Glutamatergic neuron (in vitro differentiated cells): Measurements from ENCODE around the gene TAS2R19. TPM values are rescaled to one million over a fixed set of nuclear protein-coding genes. Genes with fewer than 3 reads are reported as not detected.
"Not testable (repeated sequence)": the region's sequence is repeated elsewhere in the genome, so short reads cannot be mapped to it uniquely, and the experiment has no call there.

Source experiments
- DNase-seq: peaks from one replicate; pipeline ENCODE4 v3.0.0; 2022
- H3K27ac Mint-ChIP-seq: one replicate; pipeline ENCODE4 v1.8.0; 2020; ENCODE audit warnings: mild to moderate bottlenecking, mixed read lengths, inconsistent platforms; ENCODE audit not compliant: unreplicated experiment
- H3K27me3 Mint-ChIP-seq: one replicate; pipeline ENCODE4 v1.8.0; 2020; ENCODE audit warnings: mild to moderate bottlenecking, moderate library complexity, mixed read lengths, inconsistent platforms; ENCODE audit not compliant: unreplicated experiment
- H3K36me3 Mint-ChIP-seq: one replicate; pipeline ENCODE4 v1.8.0; 2020; ENCODE audit warnings: mild to moderate bottlenecking, mixed read lengths, inconsistent platforms; ENCODE audit not compliant: unreplicated experiment
- H3K4me1 Mint-ChIP-seq: one replicate; pipeline ENCODE4 v1.8.0; 2020; ENCODE audit warnings: mild to moderate bottlenecking, low read depth, mixed read lengths, inconsistent platforms; ENCODE audit not compliant: unreplicated experiment
- H3K4me3 Mint-ChIP-seq: one replicate; pipeline ENCODE4 v1.8.0; 2020; ENCODE audit warnings: mild to moderate bottlenecking, mixed read lengths, inconsistent platforms; ENCODE audit not compliant: unreplicated experiment
- H3K9me3 Mint-ChIP-seq: one replicate; pipeline ENCODE4 v1.8.0; 2020; ENCODE audit warnings: mild to moderate bottlenecking, moderate library complexity, mixed read lengths, inconsistent platforms; ENCODE audit not compliant: unreplicated experiment
- total RNA-seq: library from RNA; stranded (reverse); fragmentation: NEBNext Ultra II Directional; extraction: Animal tissue kit (Norgen Biotek cat#: 25700); gene quantifications from one replicate; pipeline ENCODE4 v1.2.1, GENCODE V29; 2021; ENCODE audit not compliant: unreplicated experiment
- TF ChIP-seq, protein P1 (sequence below): fragments of 200-600 bp; sonication (generic); IDR thresholded peaks from one replicate; pipeline ENCODE4 v1.5.0; 2021; ENCODE audit not compliant: partially characterized antibody, unreplicated experiment

TAS2R19 gene
- total RNA-seq, 1 donor from 2014 or later: 7.9 TPM

DNA sequence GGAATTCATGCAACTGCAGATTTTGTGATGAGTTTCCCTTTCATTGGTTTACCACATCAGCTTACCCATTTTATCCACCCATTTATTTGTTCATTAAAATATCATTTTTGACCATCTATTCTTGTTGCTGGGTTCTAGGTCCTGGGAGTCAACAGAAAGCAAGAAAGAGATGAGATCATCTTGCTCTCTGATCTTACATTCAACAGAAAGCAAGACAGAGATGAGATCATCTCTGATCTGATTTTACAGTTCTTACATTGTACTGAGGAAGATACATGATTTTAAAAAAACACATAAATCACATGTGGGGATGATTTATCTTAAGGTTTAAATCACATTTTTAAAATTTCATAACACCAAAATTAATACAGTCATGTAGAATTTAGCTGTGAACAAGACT lies 37.4 kb upstream of the TAS2R19 start:
- H3K4me1 Mint-ChIP-seq: peaks cover 8% of the 10 kb centered on the region
- no peak overlapping the region for H3K4me3 Mint-ChIP-seq
- H3K27me3 Mint-ChIP-seq: no peaks in the 10 kb centered on the region
- no peak for DNase-seq
- TF ChIP-seq, protein P1, sequence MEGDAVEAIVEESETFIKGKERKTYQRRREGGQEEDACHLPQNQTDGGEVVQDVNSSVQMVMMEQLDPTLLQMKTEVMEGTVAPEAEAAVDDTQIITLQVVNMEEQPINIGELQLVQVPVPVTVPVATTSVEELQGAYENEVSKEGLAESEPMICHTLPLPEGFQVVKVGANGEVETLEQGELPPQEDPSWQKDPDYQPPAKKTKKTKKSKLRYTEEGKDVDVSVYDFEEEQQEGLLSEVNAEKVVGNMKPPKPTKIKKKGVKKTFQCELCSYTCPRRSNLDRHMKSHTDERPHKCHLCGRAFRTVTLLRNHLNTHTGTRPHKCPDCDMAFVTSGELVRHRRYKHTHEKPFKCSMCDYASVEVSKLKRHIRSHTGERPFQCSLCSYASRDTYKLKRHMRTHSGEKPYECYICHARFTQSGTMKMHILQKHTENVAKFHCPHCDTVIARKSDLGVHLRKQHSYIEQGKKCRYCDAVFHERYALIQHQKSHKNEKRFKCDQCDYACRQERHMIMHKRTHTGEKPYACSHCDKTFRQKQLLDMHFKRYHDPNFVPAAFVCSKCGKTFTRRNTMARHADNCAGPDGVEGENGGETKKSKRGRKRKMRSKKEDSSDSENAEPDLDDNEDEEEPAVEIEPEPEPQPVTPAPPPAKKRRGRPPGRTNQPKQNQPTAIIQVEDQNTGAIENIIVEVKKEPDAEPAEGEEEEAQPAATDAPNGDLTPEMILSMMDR: no peak
- H3K36me3 Mint-ChIP-seq: no peaks in the 10 kb centered on the region
- no peak overlapping the region for H3K27ac Mint-ChIP-seq
- peaks cover 1% of the 10 kb centered on the region for H3K9me3 Mint-ChIP-seq

DNA sequence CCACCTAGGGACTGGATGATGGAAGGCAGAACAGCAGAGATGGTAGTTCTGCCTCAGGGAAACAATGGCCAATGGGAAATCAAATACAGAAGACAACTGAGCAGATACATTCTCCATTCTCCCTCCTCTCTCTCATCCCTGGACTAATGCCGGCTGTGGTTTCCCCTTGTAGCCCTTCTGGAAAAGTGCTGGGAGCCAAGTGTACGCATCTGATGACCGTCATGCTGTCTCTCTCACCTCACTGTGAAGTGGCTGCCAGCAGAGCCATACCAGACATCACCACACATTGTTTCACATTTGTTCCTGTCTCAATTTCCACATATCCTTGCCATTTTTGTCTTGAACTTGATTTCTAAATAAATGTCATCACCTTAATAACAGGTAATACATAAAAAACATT lies 36.6 kb upstream of the TAS2R19 start:
- H3K4me1 Mint-ChIP-seq: peaks cover 8% of the 10 kb centered on the region
- peaks cover 1% of the 10 kb centered on the region for H3K9me3 Mint-ChIP-seq
- no peaks in the 10 kb centered on the region for H3K36me3 Mint-ChIP-seq
- no peaks in the 10 kb centered on the region for H3K27me3 Mint-ChIP-seq
- H3K4me3 Mint-ChIP-seq: no peak overlapping the region
- peak overlapping the region; percentile 28 for H3K27ac Mint-ChIP-seq
- DNase-seq: no peak
- TF ChIP-seq, protein P1: no peak

DNA sequence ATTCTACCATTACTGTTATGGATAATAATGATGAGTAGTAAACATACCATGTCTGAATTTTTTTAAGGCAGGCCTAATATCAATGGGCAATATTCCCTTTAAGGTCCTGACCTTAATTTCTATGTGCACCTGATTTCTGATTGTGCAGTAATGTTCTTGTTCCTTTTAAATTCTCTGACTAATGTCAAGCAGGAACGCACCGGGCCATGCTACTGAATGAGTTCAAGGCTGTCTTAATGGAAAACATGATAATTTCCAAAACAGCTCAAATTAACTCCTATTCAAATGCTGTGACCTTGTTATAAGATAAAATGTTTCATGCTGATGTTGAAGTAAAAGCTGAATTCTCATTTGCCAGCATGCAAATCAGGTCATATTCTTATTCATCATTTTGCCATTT lies 32.9 kb upstream of the TAS2R19 start:
- Mint-ChIP-seq H3K4me3 (no peak overlapping the region), H3K36me3 (peaks cover 5% of the 10 kb centered on the region), H3K27ac (no peak overlapping the region), H3K9me3 (peaks cover 5% of the 10 kb centered on the region), H3K27me3 (no peaks in the 10 kb centered on the region), H3K4me1 (peaks cover 8% of the 10 kb centered on the region)
- no peak for DNase-seq
- TF ChIP-seq, protein P1: no peak

DNA sequence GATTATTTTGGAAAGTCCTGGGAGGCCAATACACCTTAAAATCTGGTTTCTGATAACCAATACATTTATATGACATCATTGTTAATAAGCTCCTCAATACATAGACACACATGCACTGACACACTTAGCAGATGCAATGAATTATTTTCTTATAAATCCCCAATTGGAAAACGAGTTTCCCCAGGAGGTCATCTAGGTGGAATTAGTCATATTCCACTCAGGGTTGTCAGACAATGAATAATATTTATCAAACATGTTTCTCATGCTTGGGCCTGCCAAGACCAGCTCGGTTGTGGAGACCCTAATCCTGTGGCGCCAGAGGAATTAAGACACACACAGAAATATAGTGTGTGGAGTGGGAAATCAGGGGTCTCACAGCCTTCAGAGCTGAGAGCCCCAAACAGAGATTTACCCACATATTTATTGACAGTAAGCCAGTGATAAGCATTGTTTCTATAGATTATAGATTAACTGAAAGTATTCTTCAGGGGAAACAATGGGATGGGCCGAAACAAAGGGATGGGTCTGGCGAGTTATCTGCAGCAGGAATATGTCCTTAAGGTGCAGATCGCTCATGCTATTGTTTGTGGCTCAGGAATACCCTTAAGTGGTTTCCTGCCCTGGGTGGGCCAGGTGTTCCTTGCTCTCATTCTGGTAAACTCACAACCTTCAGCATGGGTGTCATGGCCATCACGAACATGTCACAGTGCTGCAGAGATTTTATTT lies 27.5 kb upstream of the TAS2R19 start:
- H3K4me3 Mint-ChIP-seq, H3K27me3 Mint-ChIP-seq, DNase-seq, H3K27ac Mint-ChIP-seq, H3K4me1 Mint-ChIP-seq, H3K9me3 Mint-ChIP-seq, H3K36me3 Mint-ChIP-seq: not testable (repeated sequence)

DNA sequence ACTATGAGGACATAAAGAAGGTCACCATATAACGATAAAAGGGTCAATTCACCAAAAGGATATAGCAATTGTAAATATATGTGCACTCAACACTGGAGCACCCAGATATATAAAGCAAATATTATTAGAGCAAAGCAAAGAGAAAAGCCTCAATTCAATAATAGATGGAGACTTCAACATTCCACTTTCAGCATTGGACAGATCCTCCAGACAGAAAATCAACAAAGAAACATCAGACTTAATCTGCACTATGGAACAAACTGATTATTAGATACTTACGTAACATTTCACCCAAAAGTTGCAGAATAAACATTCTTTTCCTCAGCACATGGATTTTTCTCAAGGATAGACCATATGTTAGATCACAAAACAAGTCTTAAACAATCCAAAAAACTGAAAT lies 18.9 kb upstream of the TAS2R19 start:
- H3K4me1 Mint-ChIP-seq, DNase-seq, H3K27ac Mint-ChIP-seq, H3K4me3 Mint-ChIP-seq, H3K36me3 Mint-ChIP-seq, H3K9me3 Mint-ChIP-seq, H3K27me3 Mint-ChIP-seq: not testable (repeated sequence)

DNA sequence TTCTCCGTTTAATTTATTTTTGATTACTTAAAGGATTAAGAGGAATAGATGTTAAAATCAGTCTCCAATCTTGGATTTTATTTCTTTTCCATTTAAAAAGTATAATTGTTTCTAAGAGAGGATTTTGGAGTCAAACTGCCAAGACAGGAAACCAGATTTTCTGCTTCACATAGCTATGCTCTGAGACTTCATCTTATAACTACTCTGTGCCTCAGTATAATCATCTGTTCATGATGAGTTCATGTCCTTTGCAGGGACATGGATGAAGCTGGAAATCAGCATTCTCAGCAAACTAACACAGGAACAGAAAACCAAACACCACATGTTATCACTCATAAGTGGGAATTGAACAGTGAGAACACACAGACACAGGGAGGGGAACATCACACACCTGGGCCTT lies 17.7 kb upstream of the TAS2R19 start:
- no peaks in the 10 kb centered on the region for H3K36me3 Mint-ChIP-seq
- TF ChIP-seq, protein P1: no peak
- no peak for DNase-seq
- no peaks in the 10 kb centered on the region for H3K27me3 Mint-ChIP-seq
- no peak overlapping the region for H3K4me3 Mint-ChIP-seq
- H3K4me1 Mint-ChIP-seq: no peaks in the 10 kb centered on the region
- no peaks in the 10 kb centered on the region for H3K9me3 Mint-ChIP-seq
- no peak overlapping the region for H3K27ac Mint-ChIP-seq
